Glutamatergic neuron (in vitro differentiated cells): Measurements from ENCODE around the gene TMEM254. TPM values are rescaled to one million over a fixed set of nuclear protein-coding genes. Genes with fewer than 3 reads are reported as not detected.

Experiments used
- DNase-seq: peaks from one replicate; pipeline ENCODE4 v3.0.0; 2022
- H3K27ac Mint-ChIP-seq: one replicate; pipeline ENCODE4 v1.8.0; 2020; ENCODE audit warnings: mild to moderate bottlenecking, mixed read lengths, inconsistent platforms; ENCODE audit not compliant: unreplicated experiment
- H3K27me3 Mint-ChIP-seq: one replicate; pipeline ENCODE4 v1.8.0; 2020; ENCODE audit warnings: mild to moderate bottlenecking, moderate library complexity, mixed read lengths, inconsistent platforms; ENCODE audit not compliant: unreplicated experiment
- H3K36me3 Mint-ChIP-seq: one replicate; pipeline ENCODE4 v1.8.0; 2020; ENCODE audit warnings: mild to moderate bottlenecking, mixed read lengths, inconsistent platforms; ENCODE audit not compliant: unreplicated experiment
- H3K4me1 Mint-ChIP-seq: one replicate; pipeline ENCODE4 v1.8.0; 2020; ENCODE audit warnings: mild to moderate bottlenecking, low read depth, mixed read lengths, inconsistent platforms; ENCODE audit not compliant: unreplicated experiment
- H3K4me3 Mint-ChIP-seq: one replicate; pipeline ENCODE4 v1.8.0; 2020; ENCODE audit warnings: mild to moderate bottlenecking, mixed read lengths, inconsistent platforms; ENCODE audit not compliant: unreplicated experiment
- H3K9me3 Mint-ChIP-seq: one replicate; pipeline ENCODE4 v1.8.0; 2020; ENCODE audit warnings: mild to moderate bottlenecking, moderate library complexity, mixed read lengths, inconsistent platforms; ENCODE audit not compliant: unreplicated experiment
- total RNA-seq: library from RNA; stranded (reverse); fragmentation: NEBNext Ultra II Directional; extraction: Animal tissue kit (Norgen Biotek cat#: 25700); gene quantifications from one replicate; pipeline ENCODE4 v1.2.1, GENCODE V29; 2021; ENCODE audit not compliant: unreplicated experiment
- TF ChIP-seq, protein P1 (sequence below): fragments of 200-600 bp; sonication (generic); IDR thresholded peaks from one replicate; pipeline ENCODE4 v1.5.0; 2021; ENCODE audit not compliant: partially characterized antibody, unreplicated experiment

The TMEM254 gene
- total RNA-seq, 1 donor from 2014 or later: 13.5 TPM

DNA sequence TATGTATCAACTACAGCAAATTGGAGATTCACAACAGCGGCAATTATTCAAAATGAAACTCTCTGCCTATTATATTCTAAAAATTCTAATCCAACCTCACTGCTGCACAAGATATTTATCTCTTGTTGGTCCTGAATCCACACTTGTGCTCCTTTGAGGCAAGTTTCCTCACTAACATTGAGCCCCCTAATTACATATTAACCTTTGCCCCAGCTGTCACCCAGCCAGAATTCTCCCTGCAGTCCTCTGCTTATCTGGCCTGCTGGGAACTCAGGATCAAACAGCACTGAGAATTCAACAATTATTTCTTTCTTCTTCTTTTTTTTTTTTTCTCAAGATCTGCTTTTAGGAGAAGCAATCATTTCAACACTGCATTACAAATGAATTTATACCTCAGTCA lies 32.5 kb downstream of the TMEM254 start:
- Mint-ChIP-seq H3K4me1 (no peaks in the 10 kb centered on the region), H3K27ac (no peak overlapping the region), H3K27me3 (no peaks in the 10 kb centered on the region), H3K36me3 (peaks cover 18% of the 10 kb centered on the region), H3K4me3 (no peak overlapping the region), H3K9me3 (peaks cover 11% of the 10 kb centered on the region)
- DNase-seq: no peak
- TF ChIP-seq, protein P1, sequence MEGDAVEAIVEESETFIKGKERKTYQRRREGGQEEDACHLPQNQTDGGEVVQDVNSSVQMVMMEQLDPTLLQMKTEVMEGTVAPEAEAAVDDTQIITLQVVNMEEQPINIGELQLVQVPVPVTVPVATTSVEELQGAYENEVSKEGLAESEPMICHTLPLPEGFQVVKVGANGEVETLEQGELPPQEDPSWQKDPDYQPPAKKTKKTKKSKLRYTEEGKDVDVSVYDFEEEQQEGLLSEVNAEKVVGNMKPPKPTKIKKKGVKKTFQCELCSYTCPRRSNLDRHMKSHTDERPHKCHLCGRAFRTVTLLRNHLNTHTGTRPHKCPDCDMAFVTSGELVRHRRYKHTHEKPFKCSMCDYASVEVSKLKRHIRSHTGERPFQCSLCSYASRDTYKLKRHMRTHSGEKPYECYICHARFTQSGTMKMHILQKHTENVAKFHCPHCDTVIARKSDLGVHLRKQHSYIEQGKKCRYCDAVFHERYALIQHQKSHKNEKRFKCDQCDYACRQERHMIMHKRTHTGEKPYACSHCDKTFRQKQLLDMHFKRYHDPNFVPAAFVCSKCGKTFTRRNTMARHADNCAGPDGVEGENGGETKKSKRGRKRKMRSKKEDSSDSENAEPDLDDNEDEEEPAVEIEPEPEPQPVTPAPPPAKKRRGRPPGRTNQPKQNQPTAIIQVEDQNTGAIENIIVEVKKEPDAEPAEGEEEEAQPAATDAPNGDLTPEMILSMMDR: no peak

DNA sequence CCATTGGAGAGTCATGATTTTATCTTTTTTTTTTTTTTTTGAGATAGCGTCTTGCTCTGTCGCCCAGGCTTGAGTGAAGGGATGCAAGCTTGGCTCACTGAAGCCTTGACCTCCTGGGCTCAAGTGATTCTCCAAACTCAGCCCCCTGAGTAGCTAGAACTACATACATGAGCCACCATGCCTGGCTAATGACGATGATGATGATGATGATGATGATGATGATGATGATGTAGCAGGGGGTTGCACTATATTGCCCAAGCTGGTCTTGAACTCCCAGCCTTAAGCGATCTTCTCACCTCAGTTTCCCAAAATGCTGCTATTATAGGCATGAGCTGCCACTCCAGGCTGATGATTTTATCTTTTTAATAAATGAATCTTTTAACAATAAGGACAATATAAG lies 40.2 kb downstream of the TMEM254 start:
- no peak for DNase-seq
- TF ChIP-seq, protein P1: no peak
- no peaks in the 10 kb centered on the region for H3K27me3 Mint-ChIP-seq
- H3K4me1 Mint-ChIP-seq: no peaks in the 10 kb centered on the region
- peaks cover 1% of the 10 kb centered on the region for H3K9me3 Mint-ChIP-seq
- no peaks in the 10 kb centered on the region for H3K36me3 Mint-ChIP-seq
- no peak overlapping the region for H3K27ac Mint-ChIP-seq
- no peak overlapping the region for H3K4me3 Mint-ChIP-seq

DNA sequence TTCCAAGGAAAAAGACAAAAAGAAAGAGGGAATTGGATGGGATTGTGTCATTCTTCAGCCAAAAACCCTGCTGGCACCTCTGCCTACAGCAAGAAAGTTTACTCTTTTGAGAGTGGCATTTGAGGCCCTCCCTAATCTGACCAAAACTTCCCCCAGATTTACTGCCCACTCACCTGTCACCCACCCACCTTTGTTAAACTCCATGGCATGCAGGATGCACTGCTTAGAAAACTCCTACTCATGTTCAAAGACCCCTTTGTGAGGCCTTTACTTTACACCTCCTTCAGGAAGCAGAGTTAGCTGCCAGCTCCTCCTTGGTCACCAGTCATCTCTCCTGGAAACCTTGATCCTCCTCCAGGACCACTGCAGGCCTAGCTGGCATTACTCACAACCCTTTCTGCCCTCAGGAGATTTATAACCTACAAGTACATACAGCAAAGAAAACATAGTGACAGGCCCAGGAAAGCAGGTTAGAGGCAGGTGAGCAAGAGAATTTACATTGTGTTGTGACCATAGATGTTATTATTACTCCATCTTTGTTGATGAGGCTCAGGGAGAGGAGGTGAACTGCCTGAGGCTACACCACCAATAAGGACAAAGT lies 43.7 kb downstream of the TMEM254 start:
- Mint-ChIP-seq H3K4me1 (no peaks in the 10 kb centered on the region), H3K36me3 (no peaks in the 10 kb centered on the region), H3K9me3 (peaks cover 1% of the 10 kb centered on the region), H3K27me3 (no peaks in the 10 kb centered on the region), H3K4me3 (no peak overlapping the region), H3K27ac (no peak overlapping the region)
- DNase-seq: no peak
- TF ChIP-seq, protein P1: no peak

DNA sequence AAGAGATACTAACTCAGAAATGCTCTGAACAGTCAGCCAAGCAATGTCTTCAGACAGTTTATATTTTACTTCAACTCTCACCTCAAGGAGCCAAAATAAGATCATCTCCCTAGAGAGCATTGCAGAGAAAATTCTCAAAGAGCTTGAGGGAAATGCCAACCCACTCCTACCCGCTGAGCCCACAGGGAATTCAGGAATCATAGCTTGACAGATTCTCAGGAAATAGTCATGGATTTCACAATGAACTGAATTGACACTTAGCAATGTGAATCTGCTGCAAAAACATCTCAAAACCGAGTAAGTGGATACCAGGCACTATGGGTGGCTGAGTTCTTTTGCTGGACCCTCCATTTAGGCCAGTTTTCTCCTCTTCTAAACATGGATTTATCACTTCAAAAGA lies 44.3 kb downstream of the TMEM254 start:
- no peaks in the 10 kb centered on the region for H3K27me3 Mint-ChIP-seq
- H3K4me3 Mint-ChIP-seq: no peak overlapping the region
- H3K27ac Mint-ChIP-seq: no peak overlapping the region
- H3K4me1 Mint-ChIP-seq: no peaks in the 10 kb centered on the region
- no peak for DNase-seq
- no peaks in the 10 kb centered on the region for H3K36me3 Mint-ChIP-seq
- peaks cover 1% of the 10 kb centered on the region for H3K9me3 Mint-ChIP-seq
- TF ChIP-seq, protein P1: no peak

DNA sequence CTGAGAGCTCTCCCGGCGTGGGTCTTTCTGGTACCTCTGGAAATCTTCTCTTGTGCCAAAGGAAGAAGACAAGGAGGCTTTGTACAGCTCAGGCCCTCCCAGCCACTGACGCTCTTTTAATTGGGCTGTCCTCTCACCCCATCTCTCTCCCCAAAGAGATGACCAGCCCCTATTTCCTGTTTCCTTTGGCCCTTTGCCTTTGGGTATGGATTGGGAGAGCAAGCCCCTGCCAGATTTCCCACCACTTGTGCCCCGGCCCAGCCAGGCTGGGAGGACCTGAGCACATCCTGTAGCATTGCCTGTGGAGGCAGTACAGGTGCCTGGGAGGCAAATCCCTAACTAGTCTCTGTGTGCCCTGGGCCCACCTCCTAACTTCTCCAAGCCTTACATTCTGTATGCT lies 48.4 kb downstream of the TMEM254 start:
- Mint-ChIP-seq H3K27me3 (peaks cover 2% of the 10 kb centered on the region), H3K36me3 (no peaks in the 10 kb centered on the region), H3K9me3 (no peaks in the 10 kb centered on the region), H3K4me3 (no peak overlapping the region), H3K4me1 (no peaks in the 10 kb centered on the region), H3K27ac (no peak overlapping the region)
- TF ChIP-seq, protein P1: no peak
- no peak for DNase-seq
